H54 (cell line): ENCODE results near the gene ADAM8.
A peak's percentile ranks its signal among the peaks of the same experiment; 100 is the strongest.

Source experiments
- DNase-seq: peaks from one replicate; pipeline ENCODE4 v3.0.0; 2011; ENCODE audit warnings: low spot score, mixed read lengths; ENCODE audit not compliant: insufficient read length
- FAIRE-seq: peaks from 3 replicates; lab custom pipeline; 2011; peaks lifted over from hg19 to GRCh38; lab: Jason Lieb, UNC
- POLR2A ChIP-seq: IDR thresholded peaks from 2 replicates; pipeline ENCODE4 v1.6.1; 2011; ENCODE audit warnings: low read depth, mild to moderate bottlenecking, low read length

The ADAM8 gene

DNA sequence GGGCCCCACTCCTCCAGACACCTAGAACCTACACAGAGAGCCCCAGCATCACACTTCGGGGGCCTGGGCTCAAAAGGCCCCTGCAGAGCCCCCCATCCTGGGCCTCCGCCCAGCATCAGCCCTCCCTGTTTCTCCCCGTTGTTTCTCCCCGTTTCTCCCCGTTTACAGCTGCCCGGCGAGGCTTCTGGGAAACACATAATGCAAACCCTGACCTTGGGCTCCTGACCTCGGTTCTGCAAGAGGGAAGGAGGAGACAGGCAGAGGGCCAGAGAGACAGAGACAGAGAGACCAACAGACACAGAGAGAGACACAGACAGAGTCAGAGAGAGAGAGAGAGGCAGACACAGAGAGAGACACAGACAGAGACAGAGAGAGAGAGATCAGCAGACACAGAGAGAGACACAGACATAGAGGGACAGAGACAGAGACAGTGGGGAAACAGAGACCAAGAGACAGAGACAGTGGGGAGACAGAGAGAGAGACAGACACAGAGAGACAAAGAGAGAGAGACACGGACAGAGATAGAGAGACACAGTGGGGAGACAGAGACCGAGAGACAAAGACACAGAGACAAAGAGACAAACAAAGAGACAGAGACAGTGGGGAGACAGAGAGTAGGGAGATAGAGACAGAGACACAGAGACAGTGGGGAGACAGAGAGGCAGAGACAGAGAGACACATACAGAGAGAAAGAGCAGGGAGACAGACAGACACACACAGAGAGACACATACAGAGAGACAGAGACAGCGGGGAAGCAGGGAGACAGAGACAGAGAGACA is 26.5 kb downstream of the ADAM8 start:
- no peak for TF ChIP-seq POLR2A
- no peak for DNase-seq
- no peak for FAIRE-seq

- FAIRE-seq = no peak
- DNase-seq = no peak
- TF ChIP-seq POLR2A = no peak
Observed at GRCh38 chr10:133249094-133249780, 27.4 kb downstream of the ADAM8 start.

DNA sequence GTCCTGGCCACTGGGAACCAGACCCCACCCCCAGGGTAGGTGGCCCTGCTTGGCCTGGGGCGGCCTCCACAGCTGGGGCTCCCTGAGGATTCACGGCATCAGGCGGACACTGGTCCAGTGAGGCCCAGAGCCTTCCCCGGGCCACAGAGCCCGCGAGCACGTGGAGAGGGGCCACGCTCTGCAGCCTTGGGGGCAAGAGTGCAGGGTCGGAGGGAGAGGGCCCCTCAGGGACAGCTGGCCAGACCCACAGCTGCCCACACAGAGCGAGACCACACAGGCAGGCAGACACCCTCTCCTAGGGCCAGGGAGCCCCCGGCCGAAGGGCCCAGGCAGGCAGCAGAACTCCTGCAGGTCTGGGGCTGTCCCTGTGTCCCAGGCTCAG is 28.3 kb downstream of the ADAM8 start:
- no peak for DNase-seq
- no peak for FAIRE-seq
- TF ChIP-seq POLR2A = no peak

- no peak for TF ChIP-seq POLR2A
- DNase-seq (no peak), FAIRE-seq (no peak)
Observed at GRCh38 chr10:133247681-133248333, 28.9 kb downstream of the ADAM8 start.

DNA sequence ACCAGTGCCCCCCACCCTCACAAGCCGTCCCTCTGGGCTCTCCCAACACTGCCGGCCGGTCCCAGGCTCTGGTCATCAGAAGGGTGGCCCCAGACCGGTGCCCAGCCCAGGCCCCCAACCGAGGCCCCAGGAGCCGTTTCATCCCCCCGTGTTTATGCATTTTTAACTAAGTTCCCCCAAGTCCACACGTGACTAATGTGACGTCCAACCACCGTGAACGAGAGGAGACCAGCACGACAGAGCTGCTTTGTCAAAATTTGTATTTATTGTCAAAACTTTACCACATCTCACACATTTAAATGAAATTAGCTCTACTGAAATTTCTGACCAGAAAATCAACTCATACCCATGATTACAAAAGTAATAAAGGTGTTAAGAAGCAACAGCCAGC is 30.4 kb downstream of the ADAM8 start:
- FAIRE-seq (no peak), DNase-seq (no peak)
- TF ChIP-seq POLR2A = no peak

DNA sequence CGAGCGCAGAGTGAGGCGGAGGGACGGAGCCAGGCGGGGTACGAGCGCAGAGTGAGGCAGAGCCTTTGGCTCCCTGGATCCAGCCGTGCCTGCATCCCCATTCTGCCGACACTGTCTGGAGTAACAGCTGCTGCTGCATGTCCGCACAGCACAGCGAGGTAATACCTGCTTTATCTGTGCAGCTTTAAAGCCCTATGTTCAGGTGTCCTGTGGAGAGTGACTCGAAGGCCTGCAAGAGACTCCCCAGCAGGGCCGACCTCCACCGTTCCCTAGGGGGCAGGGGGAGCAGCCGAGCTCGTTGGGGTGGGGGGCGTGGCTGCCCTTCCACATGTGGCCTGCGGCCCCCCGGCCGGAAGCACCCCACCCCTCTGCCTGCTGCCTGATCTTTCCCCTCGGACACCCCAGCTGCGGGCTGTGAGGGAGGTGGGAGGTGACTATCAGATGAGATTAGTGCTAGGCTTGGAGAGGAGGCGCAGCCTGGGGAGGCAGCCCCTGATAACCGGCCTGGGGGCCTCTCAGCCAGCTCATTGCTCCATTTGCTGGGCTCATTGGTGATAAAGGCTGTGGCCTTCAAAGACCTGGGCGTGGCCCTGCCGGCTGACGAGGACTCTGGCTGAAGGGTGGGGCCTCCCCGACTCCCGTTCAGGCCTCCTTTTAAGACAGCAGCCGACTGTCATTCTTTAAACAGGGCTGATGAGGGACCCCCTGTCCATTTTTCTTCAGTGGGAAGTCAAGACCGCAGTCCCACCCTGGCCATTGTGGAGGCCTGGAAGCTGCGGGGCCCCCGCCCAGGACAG is 31.0 kb downstream of the ADAM8 start:
- no peak for TF ChIP-seq POLR2A
- DNase-seq = peak; percentile 45
- FAIRE-seq = no peak

- FAIRE-seq = no peak
Observed at GRCh38 chr10:133243593-133243992, 33.1 kb downstream of the ADAM8 start.

GRCh38 chr10:133242611-133243356 is 33.9 kb downstream of the ADAM8 start:
- FAIRE-seq (no peak), DNase-seq (no peak)
- TF ChIP-seq POLR2A = no peak

More at GRCh38 chr10:133243593-133243992, 33.1 kb downstream of the ADAM8 start:
- no peak for TF ChIP-seq POLR2A
- no peak for DNase-seq

DNA sequence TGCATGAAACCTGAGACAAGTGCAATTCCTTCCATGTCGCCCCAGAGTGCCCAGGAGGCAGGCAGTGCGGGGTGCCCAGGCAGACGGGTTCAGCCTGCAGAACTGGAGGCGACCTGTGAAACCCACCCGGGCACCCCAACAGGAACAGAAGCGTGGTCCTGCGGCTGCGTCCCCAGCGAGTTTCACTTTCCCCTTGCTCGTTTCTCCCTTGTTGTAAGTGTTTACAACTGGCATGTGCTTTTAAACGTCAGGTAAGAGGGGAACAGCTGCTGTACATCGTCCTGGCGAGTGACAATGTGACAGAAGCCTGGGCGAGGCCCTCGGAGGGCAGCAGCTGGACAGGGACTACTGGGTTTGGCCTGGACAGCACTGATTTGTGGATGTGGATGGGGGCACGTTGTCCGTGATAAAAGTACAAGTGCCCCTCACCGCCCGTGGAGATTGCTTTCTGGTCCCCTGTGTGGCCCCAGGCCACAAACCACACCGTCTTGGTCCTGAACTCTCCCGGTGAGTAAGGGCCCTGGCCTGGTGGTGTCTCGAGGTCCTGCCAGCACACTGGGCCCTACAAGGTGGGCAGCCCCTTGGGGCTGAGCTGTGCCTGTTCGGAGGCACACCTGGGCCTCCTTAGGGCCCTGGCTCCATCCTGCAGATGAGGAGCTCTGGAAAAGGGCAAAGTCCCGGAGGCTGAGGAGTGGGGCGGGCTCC is 35.0 kb downstream of the ADAM8 start:
- FAIRE-seq (no peak), DNase-seq (no peak)
- no peak for TF ChIP-seq POLR2A

DNA sequence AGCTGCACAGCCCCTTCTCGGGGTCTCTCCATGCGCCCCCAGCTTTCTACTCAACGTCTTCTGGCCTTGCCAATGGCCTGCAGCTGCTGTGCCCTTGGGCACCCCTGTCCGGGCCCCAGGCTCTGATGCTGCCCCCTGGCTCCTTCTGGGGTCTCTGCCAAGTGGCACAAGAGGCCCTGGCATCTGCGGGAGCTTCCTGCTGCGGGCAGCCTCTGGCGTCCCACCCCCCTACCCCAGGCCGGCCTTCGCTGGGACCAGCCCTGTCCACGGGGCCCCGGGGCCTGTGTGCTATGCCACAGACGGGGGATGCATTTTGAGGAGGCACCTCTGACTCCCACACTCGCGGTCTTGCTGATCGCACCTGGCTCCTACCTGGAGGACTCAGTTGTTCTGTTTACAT is 36.7 kb downstream of the ADAM8 start:
- no peak for TF ChIP-seq POLR2A
- DNase-seq = no peak
- no peak for FAIRE-seq

DNA sequence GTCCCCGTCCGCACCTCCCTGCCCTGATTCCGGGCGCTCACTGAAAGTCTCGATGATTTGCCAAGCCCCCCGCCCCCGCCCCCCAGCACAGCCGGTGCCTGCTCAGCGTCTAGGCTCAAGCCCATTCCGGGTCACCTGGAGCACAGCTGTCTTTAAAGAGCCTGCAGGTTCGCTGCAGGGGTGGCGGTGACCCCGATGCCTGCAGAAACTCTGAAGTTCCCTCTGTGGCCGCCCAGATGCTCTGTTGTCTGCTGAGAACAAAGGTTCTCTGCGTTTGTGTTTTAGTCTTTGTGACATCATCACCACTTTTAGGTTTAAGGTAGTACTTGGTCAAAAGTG is 38.2 kb downstream of the ADAM8 start:
- TF ChIP-seq POLR2A = no peak
- DNase-seq (no peak), FAIRE-seq (no peak)

GRCh38 chr10:133237588-133238465 is 38.8 kb downstream of the ADAM8 start, which contains the start of gene VENTX:
Gene VENTX, plus strand, starts transcription at chr10:133237855. Its CDS starts 60 bp downstream, at chr10:133237915.
- DNase-seq = no peak
- no peak for TF ChIP-seq POLR2A
- no peak for FAIRE-seq
